GM21723 (cell line): ENCODE data around the gene PET100.

Experiments
- ATAC-seq: cut with Tn5 transposase; IDR thresholded peaks from one replicate; pipeline ENCODE4 v1.9.1; 2021; ENCODE audit warnings: mild to moderate bottlenecking, moderate library complexity; ENCODE audit not compliant: unreplicated experiment

Gene PET100

DNA sequence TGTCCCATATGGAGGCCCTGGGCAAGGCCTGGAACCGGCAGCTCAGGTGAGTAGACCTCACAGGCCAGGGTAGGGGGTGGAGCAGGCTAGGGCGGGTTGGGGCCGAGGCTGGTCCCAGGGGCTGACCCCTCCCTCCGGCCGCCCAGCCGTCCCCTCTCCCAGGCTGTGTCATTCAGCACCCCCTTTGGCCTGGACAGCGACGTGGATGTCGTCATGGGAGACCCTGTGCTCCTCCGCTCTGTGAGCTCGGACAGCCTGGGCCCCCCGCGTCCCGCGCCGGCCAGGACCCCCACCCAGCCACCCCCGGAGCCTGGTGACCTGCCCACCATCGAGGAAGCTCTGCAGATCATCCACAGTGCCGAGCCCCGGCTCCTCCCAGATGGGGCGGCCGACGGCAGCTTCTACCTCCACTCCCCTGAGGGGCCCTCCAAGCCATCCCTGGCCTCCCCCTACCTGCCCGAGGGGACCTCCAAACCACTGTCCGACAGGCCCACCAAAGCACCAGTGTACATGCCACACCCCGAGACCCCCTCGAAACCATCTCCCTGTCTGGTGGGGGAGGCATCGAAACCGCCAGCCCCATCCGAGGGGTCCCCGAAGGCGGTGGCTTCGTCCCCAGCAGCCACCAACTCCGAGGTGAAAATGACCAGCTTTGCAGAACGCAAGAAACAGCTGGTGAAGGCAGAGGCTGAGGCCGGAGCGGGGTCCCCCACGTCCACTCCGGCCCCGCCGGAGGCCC is 17.9 kb upstream of the PET100 start:
- ATAC-seq = no peak

DNA sequence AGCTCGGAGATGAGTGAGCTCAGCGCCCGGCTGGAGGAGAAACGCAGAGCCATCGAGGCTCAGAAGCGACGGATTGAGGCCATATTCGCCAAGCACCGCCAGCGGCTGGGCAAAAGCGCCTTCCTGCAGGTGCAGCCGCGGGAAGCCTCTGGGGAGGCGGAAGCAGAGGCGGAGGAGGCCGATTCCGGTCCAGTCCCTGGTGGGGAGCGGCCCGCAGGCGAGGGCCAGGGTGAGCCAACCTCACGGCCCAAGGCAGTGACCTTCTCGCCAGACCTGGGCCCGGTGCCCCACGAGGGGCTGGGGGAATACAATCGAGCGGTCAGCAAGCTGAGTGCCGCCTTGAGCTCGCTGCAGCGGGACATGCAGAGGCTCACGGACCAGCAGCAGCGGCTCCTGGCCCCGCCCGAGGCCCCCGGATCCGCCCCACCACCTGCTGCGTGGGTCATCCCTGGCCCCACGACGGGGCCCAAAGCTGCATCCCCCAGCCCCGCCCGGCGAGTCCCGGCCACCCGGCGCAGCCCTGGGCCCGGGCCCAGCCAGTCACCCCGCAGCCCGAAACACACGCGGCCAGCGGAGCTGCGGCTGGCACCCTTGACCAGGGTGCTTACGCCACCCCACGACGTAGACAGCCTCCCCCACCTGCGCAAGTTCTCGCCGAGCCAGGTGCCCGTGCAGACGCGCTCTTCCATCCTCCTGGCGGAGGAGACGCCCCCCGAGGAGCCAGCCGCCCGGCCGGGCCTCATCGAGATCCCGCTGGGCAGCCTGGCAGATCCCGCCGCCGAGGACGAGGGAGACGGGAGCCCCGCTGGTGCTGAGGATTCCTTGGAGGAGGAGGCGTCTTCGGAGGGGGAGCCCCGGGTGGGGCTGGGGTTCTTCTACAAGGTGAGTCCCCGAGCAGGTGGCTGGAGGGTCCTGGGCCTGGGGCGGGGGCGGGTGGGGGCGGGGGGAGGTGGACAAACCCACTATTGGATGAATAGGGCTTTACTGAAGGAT is 17.0 kb upstream of the PET100 start:
- no peak for ATAC-seq

DNA sequence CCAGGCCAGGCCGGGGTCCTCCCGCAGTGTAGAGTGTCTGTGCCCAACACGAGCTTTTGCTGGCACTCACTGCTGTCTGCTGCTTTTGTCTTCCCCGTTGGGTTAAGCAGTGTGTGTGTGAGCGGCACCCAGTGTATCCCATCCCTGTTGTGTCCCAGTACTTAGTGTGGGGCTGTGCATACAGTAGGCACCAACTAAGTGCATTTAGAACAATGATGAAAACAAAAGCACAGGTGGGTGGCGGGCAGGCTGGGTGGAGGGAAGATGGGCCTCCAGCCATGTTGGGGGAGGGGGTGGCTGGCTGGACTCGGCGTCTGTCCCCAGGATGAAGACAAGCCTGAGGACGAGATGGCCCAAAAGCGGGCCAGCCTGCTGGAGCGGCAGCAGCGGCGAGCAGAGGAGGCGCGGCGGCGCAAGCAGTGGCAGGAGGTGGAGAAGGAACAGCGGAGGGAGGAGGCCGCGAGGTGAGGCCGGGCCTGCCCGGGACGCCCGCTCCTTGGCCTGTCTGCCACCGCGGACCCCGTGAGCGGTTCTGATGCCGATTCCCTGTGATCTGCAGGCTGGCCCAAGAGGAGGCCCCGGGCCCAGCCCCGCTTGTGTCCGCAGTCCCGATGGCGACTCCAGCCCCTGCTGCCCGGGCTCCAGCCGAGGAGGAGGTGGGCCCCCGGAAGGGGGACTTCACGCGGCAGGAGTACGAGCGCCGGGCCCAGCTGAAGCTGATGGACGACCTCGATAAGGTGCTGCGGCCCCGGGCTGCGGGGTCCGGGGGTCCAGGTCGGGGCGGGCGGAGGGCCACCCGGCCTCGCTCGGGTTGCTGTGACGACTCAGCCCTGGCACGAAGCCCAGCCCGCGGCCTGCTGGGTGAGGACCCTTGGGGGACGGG is 14.5 kb upstream of the PET100 start:
- ATAC-seq = no peak

DNA sequence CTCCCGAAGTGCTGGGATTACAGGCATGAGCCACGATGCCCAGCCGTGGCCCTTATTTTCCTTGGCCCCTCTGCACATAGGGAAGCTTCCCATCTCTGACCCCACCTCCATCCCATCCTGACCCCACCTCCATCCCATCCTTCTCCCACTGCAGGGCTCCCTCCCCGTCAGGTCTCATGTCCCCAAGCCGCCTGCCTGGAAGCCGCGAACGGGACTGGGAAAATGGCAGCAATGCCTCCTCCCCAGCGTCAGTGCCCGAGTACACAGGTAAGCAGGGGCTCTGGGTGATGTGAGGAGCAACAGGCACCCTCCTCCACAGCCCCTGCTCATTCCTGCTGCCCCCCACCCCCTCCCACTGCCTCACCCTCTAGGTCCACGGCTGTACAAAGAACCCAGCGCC is 12.4 kb upstream of the PET100 start:
- no peak for ATAC-seq

DNA sequence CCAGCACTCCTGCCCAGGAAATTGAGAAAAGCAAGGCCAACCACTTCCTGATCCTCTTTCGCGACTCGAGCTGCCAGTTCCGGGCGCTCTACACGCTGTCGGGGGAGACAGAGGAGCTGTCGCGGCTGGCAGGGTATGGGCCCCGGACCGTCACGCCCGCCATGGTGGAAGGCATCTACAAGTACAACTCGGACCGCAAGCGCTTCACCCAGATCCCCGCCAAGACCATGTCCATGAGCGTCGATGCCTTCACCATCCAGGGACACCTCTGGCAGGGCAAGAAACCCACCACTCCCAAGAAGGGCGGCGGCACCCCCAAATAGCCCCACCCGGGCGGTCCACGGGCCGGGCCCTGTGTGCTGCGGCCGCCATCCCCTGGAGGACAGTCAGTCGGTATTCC is 11.9 kb upstream of the PET100 start:
- no peak for ATAC-seq

DNA sequence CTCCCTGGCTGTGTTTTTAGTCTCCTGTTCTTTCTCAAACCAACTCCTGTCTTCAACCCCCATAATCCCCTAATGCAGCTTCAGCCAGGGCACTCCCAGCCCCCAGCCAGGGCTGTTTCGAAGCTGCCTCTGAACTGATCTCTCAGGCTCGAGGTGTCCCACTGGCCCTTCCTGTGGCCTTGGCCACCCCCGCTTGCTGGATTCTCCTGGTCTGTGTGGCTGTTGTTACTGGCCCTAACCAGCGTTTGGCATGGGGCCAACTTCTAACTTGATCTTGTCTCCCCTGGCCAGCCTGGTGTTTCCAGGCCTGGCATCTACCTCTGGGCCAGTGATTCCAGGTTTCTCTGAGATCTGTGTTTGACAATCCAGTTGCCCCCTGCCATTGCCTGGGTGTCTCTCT is 11.2 kb upstream of the PET100 start:
- no peak for ATAC-seq

DNA sequence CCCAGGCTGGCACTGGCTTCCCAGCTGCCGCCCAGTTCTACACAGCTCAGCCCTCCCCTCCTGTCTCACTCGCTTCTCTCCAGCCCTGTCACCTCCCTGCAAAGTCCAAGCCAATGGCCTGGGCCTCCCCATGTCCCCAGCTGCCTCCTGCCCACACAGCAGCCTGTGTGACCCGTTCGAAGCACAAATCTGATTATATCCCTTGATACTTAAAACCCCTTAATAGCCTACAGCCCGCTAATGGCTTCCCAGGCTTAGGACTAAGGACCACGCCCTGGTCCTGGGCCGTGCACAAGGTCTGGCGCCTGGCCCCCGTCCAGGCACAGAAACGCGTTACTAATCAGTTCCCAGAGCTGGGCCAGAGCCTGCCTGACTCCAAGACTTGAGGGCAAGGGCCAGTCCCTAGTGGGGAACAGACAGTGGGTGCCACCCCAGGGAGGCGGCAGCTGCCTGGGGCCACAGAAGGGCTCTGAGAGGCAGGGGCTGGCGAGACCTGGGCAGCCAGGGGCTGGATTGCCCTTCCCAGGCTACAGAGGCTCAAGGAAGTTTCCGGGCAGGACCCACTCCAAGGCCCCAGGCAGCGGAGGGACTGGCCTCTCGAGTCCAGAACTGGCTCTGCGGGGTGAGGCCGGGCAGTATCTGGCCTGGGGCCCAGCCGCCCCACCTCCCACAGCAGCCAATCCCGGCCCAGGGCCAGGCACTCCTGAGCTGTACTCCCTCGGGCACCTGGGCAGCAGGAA is 10.7 kb upstream of the PET100 start:
- no peak for ATAC-seq

DNA sequence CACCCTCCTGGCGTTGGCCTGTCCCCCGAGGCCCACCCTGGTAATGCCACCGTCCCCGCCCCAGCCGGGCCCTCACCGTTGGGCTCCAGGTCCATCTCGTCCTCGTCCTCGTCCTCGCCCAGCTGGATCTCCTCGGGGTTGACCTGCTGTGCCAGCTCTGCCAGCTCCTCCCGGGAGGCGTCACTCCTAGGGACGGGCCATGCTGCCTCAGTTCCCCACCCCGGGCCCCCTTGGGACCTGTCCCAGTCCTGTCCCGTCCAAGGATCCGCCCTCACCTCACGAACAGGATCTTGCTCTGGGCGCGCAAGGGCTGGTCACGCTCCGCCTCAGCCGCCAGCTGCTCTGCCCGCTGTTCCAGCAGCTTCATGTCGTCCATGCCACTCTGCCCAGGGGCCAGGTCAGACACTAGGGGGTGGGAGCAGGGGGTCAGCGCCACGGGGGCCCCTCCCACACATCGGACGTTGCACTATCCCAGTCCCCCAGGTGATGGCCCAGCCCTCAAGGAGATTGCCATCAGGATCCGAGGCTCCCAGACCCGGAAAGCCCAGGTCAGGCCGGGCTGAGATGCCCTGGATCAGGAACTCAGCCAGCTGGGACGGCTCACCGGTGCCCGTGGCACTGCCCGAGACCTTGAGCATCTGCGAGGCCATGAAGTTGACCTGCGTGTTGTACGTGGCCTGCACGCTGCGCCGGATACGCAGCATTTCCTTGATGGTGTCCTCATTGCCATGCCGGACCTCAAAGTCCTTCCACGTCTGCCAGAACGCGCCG is 9.7 kb upstream of the PET100 start:
- ATAC-seq = no peak

DNA sequence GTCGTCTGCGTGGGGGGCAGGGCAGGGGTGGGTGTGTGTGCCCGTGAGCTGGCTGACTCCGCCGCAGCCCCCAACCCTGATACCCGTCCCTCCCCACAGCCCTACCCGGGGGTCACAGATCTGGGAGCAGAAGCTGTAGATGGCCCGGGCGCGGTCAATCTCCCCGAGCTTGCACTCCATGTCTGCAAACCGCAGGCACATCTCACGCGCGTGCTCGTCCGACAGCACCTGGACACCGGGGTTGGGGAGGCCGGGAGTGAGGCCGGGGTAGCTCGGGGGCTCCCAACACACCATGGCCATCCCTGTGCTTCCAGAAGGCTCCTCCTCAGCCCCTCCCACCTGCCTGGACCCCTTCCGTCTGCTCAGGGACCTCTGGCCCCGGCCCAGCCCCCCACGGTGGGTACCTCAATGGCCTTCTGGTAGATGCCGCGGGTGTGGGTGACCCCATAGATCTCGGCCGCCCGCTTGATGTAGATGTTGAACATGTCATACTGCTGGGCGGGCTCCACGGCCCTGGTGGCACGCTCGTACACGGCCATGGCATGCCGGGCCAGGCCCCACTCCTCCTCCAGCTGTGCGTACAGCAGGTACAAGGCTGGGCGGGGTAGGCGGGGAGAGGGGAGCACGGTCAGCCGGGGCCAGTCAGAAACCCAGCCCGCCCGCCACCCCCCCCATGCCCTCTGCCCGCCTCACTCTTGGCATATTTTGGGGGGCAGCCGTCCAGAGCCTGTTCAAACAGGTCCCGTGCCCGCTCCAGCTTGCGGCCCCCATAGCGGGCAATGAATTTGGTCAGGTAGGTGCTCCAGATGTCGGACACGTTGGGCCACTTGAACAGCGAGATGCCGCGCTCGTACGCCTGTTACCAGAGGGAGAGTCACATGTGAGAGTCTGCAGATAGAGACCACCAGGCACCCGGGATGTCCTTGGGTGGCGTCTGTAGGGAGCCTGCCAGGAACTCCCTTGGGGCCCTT is 8.9 kb upstream of the PET100 start:
- no peak for ATAC-seq

DNA sequence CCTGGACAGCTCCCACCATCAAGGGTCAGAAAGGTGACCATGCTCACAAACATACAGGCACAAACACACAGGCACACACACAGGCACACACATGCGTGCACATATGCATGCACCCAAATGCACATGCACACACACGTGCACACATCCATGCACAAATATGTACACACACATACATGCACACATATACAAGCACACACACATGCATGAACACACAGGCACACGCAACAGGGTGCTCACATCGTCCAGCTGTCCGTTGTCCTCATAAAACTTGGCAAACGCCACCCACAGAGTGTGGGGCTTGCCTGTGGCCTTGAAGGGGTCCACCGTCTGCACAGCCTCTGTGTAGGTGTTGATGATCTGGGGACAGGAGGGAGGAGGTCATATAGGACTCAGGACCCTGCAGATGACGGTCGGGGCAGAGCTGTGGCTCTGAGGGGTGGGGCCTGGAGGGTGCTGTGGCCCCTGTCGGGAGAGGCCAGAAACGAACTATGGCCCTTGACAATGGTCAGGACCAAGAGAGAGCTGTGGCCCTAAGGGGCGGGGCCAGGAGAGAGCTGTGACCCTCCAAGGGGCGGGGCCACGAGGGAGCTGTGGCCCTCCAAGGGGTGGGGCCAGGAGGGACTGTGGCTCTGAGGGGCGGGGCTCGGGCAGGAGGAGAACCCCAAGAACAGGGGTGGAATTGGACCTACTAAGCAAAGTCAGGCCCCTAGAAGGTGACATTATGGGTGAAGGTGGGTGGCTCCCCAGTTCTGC is 6.5 kb upstream of the PET100 start:
- no peak for ATAC-seq

DNA sequence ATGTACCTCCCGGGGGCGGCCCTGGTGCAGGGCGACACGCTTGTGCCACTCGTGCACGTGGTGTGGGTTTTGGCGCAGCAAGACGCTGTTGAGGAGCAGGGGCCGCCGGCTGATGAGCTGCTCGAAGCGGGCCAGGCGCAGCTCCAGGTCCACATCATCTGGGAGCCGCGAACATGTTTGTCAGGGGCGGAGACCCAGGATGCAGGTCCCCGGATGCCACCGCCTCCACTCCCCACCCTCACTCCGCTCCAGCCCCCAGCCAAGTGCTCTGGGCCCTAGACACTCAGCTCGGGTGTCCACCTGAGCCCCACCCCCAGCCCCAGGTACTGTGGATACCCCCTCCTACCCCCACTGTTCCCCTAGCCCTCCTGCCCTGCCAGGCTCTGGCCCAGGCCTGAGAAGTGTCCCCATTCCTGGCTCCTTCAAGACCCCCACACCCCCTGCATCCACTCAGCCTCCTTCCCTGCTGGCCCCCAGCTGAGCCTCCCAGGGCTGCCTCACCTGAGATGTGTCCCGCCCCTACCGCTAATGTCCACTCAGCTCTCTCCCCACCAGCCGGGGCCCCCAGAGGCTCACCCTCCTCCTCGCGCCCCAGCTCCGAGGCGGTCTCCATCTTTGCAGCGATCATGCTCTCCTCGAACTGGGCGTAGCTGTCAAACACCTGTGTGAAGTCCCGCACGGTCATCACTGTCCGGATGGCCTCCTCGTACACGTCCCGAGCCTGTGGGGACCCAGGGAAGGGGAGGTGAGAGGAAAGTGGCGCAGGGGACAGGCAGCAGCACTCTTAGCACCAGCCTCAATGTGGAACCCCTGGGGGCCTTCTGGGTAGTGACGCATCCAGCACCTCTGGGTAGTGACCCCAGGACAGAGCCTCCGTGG is 5.6 kb upstream of the PET100 start:
- no peak for ATAC-seq

DNA sequence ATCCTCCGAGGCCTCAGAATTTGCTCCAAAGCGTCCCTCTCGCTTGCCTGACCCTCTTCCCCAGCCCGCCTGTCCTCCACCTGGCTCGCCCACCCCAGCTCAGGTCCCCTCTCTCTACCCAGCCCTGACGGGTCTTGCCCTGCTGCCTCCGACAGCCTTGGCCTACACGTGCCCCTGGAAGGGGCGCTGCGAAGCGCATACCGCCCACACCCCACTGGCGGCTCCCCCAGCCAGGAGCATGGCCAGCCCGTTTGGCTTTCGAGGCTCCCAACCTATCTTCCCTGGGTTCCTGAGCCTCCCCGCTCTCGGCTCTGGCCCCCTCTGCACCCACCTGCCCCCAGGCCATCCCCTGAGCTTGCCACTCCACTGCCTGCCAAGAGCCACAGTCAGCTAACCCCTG is 4.8 kb upstream of the PET100 start:
- ATAC-seq = no peak

DNA sequence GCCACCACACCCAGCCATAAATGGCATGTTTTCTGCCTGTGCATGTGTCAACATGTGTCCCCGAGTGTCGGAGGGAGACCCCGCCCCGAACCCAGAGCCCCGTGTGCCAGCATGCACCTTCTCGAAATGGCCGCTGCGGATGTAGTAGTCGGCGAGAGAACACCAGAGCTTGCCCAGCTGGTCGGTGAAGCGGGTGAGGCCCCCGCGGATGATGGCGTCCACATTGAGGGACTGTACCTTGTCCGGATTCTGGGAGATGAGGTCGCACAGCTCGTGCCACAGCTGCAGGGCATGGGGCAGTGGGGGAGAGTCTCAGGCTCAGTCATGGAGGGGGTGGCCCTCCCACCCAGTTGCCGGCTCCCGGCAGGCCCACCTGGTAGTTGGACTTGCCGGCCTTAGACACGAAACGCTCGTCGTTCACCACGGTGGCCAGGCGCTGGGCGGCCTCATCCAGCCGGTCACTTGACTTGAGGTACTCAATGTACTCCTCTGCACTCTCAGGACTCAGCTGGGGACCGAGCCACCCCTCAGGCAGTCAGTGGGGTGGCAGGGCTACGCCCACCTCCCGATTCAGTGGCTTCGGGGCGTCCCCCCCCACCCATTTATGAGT is 3.7 kb upstream of the PET100 start:
- ATAC-seq = no peak

DNA sequence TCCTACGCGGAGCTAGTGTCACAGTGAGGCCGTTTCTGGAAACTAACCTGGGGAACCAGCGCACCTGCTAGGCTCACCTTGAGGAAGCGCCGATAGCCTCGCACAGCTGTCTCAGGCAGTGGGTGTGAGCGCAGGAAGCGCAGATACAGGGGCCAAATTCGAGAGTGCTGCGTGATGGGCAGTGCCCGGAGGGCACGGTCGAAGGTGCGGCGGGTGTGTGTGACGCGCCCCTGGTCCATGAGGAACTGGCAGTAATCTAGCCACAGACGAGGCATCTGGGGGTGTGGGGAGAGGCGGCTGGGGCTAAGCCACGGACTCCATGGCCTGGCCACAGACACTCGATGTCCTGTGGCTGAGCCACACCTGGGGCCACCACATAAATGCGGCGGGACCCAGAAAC is 2.4 kb upstream of the PET100 start:
- no peak for ATAC-seq

DNA sequence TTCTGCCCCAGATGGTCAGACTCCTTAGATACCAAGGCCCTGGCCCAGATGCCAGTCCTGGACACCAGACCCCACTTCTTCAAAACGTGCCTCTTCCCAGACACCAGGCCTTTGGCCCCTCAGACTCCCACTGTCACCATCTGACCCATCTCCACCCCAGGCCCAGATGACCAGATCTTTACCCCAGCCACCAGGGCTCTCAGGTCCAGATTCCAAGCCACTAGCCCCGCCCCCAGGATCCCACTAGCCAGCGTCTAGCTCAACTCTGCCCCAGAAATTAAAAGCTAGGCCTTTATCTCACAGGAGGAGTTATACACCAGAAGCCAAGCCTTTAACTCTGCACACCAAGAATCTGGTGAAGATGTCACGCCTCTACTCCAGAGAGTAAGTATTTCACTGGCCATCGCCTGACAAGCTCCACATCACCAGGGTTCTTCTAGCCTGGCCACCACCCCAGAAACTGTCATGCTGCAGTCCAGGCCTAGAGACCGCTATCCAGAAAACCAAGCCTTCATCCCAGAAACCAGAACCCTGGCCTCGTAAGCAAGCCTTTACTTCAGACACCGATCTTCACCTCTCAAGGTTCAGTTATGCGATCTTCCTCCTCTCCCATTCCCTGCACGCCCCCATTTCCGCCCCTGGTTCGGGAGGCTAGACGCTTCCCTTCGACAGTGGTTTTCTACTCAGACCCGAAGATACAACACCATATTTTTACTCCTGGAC is 843 bp upstream of the PET100 start:
- no peak for ATAC-seq

DNA sequence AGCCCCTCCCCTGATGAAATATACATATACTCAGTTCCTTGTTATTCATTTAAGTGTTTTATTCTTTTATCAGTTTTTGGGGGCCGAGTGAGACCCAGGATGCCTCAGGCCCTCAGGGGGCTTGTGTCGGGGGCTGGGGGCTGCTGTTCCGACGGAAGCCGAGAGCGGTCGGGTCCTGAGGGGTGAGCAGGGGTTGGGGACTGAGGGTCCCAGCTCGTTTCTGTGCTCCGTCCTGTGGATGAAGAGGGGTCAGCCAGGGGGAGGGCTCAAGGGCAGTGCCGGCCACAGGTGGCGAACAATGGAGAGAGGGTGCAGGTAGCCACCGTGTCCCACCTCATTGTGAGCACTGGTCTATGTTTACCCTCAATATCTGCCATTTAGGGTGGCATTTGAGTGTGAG is 2.0 kb downstream of the PET100 start:
- ATAC-seq = no peak
